Measurements from ENCODE around the gene CLTCL1.

CLTCL1 gene

DNA sequence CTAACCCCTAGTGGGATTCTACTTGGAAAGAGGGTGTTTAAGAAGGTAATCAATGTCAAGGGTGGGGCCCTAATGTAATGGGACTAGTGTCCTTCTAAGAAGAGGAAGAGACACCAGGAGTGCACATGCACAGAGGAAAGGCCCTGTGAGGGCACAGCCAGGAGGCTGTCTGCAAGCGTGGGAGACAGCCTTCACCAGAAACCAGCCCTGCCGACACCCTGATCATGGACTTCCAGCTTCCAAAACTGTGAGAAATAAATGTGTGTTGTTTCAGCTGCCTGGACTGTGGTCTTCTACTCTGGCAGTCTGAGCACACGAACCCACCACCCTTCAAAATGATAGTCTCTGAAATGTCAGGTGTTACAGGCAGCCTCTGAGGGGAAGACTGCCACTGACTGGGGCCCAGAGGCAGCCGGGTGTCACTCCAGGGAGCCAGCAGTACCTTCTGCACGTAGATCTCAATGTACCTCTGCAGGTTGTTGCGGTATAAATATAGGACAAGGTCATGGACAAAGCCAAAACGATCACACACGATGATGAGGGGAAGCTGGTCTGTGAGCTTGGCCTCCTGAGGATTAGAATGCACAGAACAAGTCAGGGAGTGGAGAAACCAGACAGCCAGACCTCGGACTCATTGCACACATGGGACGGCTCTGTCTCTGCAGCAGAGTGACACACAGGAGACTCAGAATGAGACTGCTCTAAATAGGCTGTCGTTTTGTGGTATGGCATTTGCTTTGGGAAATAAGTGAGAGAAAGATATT, 69.1 kb downstream of the CLTCL1 start:
- no peak overlapping the region for H3K27ac Mint-ChIP-seq
- ATAC-seq: no peak

DNA sequence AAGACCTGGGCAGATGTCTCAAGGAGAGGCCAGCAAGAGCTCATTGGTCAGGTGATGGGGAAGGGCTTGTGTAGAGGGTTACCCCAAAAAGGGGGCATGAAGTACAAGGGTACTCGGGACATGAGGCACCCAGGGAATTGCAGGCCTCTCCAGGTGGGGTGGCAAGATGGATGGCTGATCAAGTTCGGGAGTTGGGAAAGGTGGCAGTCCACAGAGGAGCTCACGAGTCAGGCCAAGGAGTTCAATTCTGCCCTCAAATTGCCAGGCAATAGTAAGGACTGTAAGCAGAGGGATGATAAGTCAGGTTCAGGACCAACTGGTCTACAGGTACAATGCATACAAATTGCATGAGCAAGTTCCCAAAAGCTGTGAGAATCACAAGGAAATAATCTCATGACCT, 70.7 kb downstream of the CLTCL1 start:
- Mint-ChIP-seq H3K4me3 (no peak overlapping the region), H3K27ac (peak overlapping the region in 1 of 2 donors; percentile 8), H3K9me3 (no peaks in the 10 kb centered on the region), H3K4me1 (peaks cover 6% of the 10 kb centered on the region), H3K27me3 (no peaks in the 10 kb centered on the region)
- ATAC-seq: no peak
- no peak for DNase-seq

More for the DNA sequence above, 69.1 kb downstream of the CLTCL1 start:
- no peak for DNase-seq
- Mint-ChIP-seq H3K27me3 (no peaks in the 10 kb centered on the region), H3K4me1 (peaks cover 6% of the 10 kb centered on the region), H3K4me3 (no peak overlapping the region), H3K9me3 (no peaks in the 10 kb centered on the region)

DNA sequence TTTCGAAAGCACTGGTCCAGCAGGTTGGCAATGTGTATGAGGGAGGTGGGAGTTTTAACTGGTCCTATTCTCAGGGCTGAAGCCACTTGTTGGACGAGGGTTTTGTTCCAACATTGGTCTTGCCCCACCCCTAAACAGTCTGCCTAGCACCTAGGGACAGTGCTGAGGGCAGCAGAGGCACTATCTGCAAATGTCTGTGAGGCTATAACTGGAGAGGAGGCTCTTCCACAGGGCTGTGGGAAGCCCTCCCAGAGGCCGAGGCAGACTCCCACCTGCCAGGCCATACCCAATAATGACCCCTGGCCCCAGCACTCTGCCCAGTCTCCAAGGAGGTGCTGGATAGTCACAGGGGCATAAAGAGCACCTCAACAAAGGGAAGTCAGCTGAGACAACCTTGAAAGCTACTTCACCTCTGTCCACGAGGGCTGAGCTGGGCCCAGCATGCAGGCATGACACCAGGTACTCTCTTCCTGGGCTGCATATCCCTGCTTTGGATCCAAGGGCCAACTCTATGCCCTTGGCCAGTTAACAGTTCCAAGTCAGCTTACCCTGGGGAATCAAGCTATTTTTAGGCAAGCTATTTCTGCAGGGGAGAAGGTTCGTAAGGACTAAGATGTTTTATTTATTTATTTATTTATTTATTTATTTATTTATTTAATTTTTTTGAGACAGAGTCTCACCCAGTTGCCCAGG, 72.8 kb downstream of the CLTCL1 start:
- no peak for ATAC-seq
- H3K27me3 Mint-ChIP-seq: no peaks in the 10 kb centered on the region
- peaks cover 6% of the 10 kb centered on the region for H3K4me1 Mint-ChIP-seq
- H3K27ac Mint-ChIP-seq: no peak overlapping the region
- H3K4me3 Mint-ChIP-seq: no peak overlapping the region
- H3K9me3 Mint-ChIP-seq: no peaks in the 10 kb centered on the region
- no peak for DNase-seq

DNA sequence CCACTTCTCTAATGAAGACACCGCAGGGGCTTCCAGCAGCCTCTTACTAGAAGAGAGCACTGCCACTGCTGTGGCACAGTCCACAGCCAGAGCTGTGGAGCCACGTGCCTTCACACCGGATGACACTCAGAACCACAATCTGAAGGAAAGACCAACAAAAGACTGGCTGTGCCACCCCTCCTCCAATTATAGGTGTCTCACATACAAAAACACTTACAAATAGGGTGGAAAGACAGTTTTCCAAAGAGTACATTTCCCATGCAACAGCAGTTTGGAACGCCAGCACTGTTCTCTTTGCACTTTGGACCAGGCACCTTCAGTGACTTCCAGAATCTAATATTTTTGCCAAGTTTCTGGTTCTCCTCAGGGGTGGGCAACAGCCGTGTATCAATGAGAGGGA, 74.9 kb downstream of the CLTCL1 start:
- Mint-ChIP-seq H3K27me3 (peaks cover 8% of the 10 kb centered on the region), H3K9me3 (no peaks in the 10 kb centered on the region), H3K4me3 (no peak overlapping the region), H3K27ac (no peak overlapping the region), H3K4me1 (peaks cover 6% of the 10 kb centered on the region)
- DNase-seq (no peak), ATAC-seq (no peak)

- H3K27ac Mint-ChIP-seq: no peak overlapping the region
- peaks cover 8% of the 10 kb centered on the region for H3K27me3 Mint-ChIP-seq
- ATAC-seq (no peak), DNase-seq (no peak)
- no peak overlapping the region for H3K4me3 Mint-ChIP-seq
- H3K4me1 Mint-ChIP-seq: peaks cover 6% of the 10 kb centered on the region
- no peaks in the 10 kb centered on the region for H3K9me3 Mint-ChIP-seq
Measured at GRCh38 chr22:19215360-19215759, 76.2 kb downstream of the CLTCL1 start.

- Mint-ChIP-seq H3K4me1 (peaks cover 6% of the 10 kb centered on the region), H3K27me3 (peaks cover 20% of the 10 kb centered on the region), H3K4me3 (no peak overlapping the region), H3K27ac (no peak overlapping the region), H3K9me3 (no peaks in the 10 kb centered on the region)
- ATAC-seq (no peak), DNase-seq (no peak)
Measured at GRCh38 chr22:19214078-19214473, 77.4 kb downstream of the CLTCL1 start.

GRCh38 chr22:19213442-19214077, 78.0 kb downstream of the CLTCL1 start:
- ATAC-seq: no peak
- no peak overlapping the region for H3K27ac Mint-ChIP-seq
- peaks cover 24% of the 10 kb centered on the region for H3K27me3 Mint-ChIP-seq
- H3K9me3 Mint-ChIP-seq: no peaks in the 10 kb centered on the region
- no peak for DNase-seq
- no peak overlapping the region for H3K4me3 Mint-ChIP-seq
- H3K4me1 Mint-ChIP-seq: peaks cover 6% of the 10 kb centered on the region

DNA sequence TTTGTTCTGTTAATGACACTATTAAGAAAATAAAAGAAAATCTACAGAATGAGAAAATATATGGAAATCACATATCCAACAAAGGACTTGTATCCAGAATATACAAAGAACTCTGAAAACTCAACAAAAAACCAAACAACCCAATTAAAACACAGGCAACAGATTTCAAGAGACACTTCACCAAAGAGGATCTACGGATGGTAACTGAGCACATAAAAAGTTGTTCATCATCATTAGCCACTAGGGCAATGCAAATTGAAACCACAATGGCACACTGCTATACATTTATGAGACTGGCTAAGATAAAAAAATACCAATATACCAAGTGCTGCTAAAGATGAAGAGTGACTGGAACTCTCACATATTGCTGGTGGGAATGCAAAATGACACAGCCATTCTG, 78.5 kb downstream of the CLTCL1 start:
- Mint-ChIP-seq H3K27me3 (peaks cover 24% of the 10 kb centered on the region), H3K9me3 (no peaks in the 10 kb centered on the region), H3K4me3 (no peak overlapping the region), H3K4me1 (peaks cover 2% of the 10 kb centered on the region), H3K27ac (no peak overlapping the region)
- no peak for DNase-seq
- no peak for ATAC-seq

- Mint-ChIP-seq H3K4me1 (no peaks in the 10 kb centered on the region), H3K9me3 (no peaks in the 10 kb centered on the region), H3K27me3 (peaks cover 24% of the 10 kb centered on the region), H3K27ac (no peak overlapping the region), H3K4me3 (no peak overlapping the region)
- no peak for DNase-seq
- no peak for ATAC-seq
Measured at GRCh38 chr22:19212302-19212870, 79.1 kb downstream of the CLTCL1 start.

DNA sequence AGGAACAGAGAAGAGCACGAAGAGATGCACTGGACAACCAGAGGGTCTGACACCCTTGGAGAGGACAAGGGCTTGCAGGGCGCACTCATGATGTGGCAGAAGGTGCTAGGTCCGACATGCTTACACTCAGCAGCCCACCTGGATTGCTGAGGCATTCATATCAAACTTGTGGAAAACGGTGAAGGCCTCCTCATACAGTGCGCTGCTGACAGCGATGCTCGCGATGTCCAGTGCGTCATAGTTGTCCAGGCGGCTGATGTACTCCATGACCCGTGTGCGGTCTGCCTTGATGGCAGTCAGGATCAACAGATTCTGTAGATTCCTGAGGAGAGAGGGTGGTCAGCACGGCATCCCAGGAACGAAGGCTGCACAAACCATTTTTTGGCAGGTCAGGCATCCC, 81.3 kb downstream of the CLTCL1 start:
- Mint-ChIP-seq H3K27ac (no peak overlapping the region), H3K4me3 (no peak overlapping the region), H3K4me1 (no peaks in the 10 kb centered on the region), H3K9me3 (no peaks in the 10 kb centered on the region), H3K27me3 (peaks cover 24% of the 10 kb centered on the region)
- ATAC-seq: no peak
- DNase-seq: no peak

GRCh38 chr22:19208287-19208847, 83.2 kb downstream of the CLTCL1 start:
- H3K4me1 Mint-ChIP-seq: no peaks in the 10 kb centered on the region
- H3K9me3 Mint-ChIP-seq: no peaks in the 10 kb centered on the region
- ATAC-seq (no peak), DNase-seq (no peak)
- H3K27ac Mint-ChIP-seq: no peak overlapping the region
- peaks cover 24% of the 10 kb centered on the region for H3K27me3 Mint-ChIP-seq
- no peak overlapping the region for H3K4me3 Mint-ChIP-seq

- Mint-ChIP-seq H3K27me3 (peaks cover 24% of the 10 kb centered on the region), H3K4me3 (no peak overlapping the region), H3K27ac (no peak overlapping the region), H3K9me3 (no peaks in the 10 kb centered on the region), H3K4me1 (no peaks in the 10 kb centered on the region)
- ATAC-seq: no peak
- DNase-seq: no peak
Measured at GRCh38 chr22:19207884-19208283, 83.6 kb downstream of the CLTCL1 start.

DNA sequence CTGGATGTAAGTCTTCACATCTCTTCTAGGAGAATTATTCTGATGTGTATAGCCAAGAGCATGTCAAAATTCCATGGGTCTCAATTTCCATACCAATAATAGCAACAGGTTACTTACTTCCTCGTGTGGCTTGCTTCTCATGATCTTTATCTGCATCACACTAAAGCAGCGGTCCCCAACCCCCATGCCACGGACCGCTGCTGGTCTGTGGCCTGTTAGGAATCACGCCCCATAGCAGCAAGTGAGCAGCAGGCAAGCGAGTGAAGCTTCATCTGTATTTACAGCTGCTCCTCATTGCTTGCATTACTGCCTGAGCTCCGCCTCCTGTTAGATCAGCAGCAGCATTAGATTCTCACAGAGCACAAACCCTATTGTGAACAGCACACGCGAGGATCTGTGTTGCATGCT, 84.1 kb downstream of the CLTCL1 start:
- peaks cover 20% of the 10 kb centered on the region for H3K27me3 Mint-ChIP-seq
- ATAC-seq (no peak), DNase-seq (no peak)
- H3K4me3 Mint-ChIP-seq: no peak overlapping the region
- H3K4me1 Mint-ChIP-seq: no peaks in the 10 kb centered on the region
- peak overlapping the region in 1 of 2 donors; percentile 20 for H3K27ac Mint-ChIP-seq
- no peaks in the 10 kb centered on the region for H3K9me3 Mint-ChIP-seq

DNA sequence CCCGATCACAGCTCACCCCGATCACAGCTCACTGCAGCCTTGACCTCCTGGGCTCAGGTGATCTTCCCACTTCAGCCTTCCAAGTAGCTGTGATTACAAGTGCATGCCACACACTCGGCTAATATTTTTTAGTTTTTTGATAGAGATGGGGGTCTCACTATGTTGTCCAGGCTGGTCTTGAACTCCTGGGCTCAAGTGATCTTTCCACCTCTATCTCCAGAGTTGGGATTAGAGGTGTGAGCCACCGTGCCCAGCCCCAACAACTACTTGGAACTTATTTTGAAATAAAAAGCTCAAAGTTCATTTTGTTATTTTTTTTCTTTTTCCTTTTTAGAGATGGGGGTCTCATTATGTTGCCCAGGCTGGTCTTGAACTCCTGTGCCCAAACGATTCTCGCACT, 85.2 kb downstream of the CLTCL1 start:
- no peak overlapping the region for H3K27ac Mint-ChIP-seq
- ATAC-seq (no peak), DNase-seq (no peak)
- H3K9me3 Mint-ChIP-seq: no peaks in the 10 kb centered on the region
- H3K27me3 Mint-ChIP-seq: peaks cover 16% of the 10 kb centered on the region
- H3K4me1 Mint-ChIP-seq: no peaks in the 10 kb centered on the region
- H3K4me3 Mint-ChIP-seq: no peak overlapping the region

DNA sequence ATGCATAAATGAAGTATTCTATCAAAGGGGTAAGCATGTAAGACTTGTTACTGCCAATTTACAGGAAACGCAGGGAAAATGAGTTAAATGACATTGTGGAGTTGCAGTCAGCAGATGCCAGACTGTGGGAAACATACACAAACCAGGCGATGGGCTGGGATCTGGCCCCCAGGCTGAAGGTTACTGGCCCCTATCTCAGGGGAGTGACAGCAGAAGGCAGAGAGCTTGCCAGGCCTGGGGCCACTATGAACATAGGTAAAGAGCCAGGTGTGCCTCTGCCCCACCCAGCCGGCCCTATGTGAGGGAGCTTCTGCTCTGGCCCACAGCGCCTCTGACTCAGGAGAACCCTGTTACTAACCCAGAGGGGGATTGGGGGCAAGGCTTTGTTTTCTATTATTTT, 86.9 kb downstream of the CLTCL1 start:
- Mint-ChIP-seq H3K4me3 (no peak overlapping the region), H3K4me1 (no peaks in the 10 kb centered on the region), H3K27ac (no peak overlapping the region), H3K9me3 (no peaks in the 10 kb centered on the region), H3K27me3 (peaks cover 10% of the 10 kb centered on the region)
- ATAC-seq: no peak
- no peak for DNase-seq

DNA sequence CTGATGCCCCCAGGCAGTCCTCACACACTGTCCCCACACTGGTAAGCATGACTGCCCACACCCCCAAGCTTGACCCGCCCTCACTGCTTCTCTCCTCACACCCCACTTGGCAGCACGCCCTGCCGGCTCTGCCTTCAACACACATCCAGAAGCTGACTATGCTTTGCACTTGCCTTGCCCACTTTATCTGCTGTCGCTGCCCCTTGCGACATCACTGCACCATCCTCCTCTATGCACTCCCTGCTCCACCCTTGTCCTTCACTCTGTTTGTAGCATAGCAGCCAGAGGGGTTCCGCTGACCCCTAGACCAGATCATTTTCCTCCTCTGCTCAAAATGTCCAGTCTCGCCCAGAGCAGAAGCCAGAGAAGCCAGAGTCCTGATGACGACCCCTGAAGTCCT, 87.7 kb downstream of the CLTCL1 start:
- Mint-ChIP-seq H3K27me3 (peaks cover 2% of the 10 kb centered on the region), H3K27ac (peak overlapping the region in 1 of 2 donors; percentile 9), H3K4me1 (no peaks in the 10 kb centered on the region), H3K9me3 (no peaks in the 10 kb centered on the region), H3K4me3 (no peak overlapping the region)
- DNase-seq (no peak), ATAC-seq (no peak)
